GM19467 (cell line): Measurements from ENCODE around the gene SLC16A1.
"Not testable (repeated sequence)": the region's sequence is repeated elsewhere in the genome, so short reads cannot be mapped to it uniquely, and the experiment has no call there.

Source experiments
- ATAC-seq: cut with Tn5 transposase; IDR thresholded peaks from one replicate; pipeline ENCODE4 v1.9.1; 2021; ENCODE audit warnings: mild to moderate bottlenecking, moderate library complexity; ENCODE audit not compliant: unreplicated experiment

The SLC16A1 gene

DNA sequence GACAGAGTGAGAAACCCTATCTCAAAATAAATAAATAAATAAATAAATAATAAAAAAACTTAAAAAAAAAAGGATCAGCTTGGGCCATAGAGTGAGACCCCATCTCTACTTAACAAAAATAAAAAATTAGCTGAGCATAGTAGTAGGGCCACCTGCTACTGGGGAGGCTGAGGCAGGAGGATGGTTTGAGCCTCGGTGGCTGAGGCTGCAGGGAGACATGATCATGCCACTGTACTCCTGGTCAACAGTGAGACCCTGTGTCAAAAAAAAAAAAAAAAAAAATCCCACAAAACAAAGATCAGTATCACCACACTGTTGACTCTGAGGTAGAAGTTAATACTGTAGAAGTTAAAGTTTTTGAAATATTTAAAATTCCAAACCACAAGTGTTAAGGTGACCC lies 29.1 kb downstream of the SLC16A1 start:
- ATAC-seq = no peak

- no peak for ATAC-seq
These were observed 31.0 kb downstream of the SLC16A1 start for GRCh38 chr1:112925015-112925414.

GRCh38 chr1:112923959-112924349 lies 32.0 kb downstream of the SLC16A1 start:
- ATAC-seq = no peak

GRCh38 chr1:112923234-112923958 lies 32.6 kb downstream of the SLC16A1 start:
- ATAC-seq = no peak

GRCh38 chr1:112911506-112912220 lies 44.3 kb downstream of the SLC16A1 start:
- ATAC-seq = no peak

GRCh38 chr1:112909847-112910246 lies 46.1 kb downstream of the SLC16A1 start:
- no peak for ATAC-seq

GRCh38 chr1:112906150-112906698 lies 49.8 kb downstream of the SLC16A1 start:
- no peak for ATAC-seq

DNA sequence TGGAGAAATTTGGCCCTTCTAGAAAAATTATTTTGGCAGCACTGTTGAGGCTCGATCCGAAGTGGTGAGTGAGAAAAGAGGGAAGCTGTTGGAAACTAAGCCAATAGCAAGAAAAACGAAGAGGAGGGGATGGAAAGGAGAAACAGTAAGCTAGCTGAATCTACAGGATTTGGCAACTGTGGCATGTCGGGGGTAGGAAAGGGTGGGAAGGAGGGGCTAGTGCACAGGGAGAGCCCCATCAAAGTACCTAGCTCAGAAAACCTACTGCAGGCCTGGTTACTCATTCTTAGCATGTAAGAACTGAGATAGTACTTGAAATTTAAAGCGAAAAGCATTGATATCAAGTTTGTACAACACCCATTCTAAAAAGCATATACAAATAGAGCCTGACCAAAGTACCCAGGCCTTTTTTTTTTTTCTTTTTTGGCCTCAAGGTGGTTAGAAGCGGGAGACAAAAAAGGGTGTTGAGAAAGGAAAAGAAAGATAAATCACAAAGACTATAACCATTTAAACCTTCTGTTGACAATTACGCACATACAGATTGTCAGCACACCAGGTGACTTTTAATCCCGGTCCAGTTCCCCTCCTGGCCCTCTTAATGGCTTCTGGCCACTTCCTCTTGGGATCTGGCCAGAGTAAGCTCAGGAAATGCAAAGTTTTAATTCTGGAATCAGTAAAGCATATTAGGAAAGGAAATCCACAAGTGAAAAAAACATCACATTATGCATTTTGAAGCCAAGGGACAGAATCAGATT lies 50.4 kb downstream of the SLC16A1 start:
- no peak for ATAC-seq

- ATAC-seq = no peak
These were observed 51.1 kb downstream of the SLC16A1 start for GRCh38 chr1:112904831-112905261.

DNA sequence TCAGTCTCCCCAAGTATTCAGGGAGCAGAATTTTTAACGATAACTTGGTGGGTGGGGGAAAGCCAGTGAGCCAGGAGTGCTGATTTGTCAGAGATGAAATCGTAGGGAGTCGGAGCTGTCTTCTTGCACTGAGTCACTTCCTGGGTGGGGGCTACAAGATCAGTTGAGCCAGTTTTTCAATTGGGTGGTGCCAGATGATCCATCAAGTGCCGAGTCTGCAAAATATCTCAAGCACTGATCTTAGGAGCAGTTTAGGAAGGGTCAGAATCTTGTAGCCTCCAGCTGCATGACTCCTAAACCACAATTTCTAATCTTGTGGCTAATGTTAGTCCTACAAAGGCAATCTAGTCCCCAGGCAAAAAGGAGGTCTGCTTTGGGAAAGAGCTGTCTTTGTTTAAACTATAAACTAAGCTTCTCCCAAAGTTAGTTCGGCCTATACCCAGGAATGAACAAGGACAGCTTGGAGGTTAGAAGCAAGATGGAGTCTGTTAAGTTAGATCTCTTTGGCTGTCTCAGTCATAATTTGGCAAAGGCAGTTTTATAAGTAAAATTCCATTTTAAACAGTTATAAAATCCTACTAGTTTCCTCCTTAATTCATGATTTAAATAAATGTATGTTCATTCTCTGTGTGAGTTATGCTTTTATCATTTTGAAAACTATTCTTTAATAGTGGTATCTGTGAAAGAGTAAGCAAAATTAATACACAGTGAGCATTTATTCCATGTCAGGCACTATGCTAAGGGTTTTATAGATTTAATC lies 51.7 kb downstream of the SLC16A1 start:
- ATAC-seq = no peak

DNA sequence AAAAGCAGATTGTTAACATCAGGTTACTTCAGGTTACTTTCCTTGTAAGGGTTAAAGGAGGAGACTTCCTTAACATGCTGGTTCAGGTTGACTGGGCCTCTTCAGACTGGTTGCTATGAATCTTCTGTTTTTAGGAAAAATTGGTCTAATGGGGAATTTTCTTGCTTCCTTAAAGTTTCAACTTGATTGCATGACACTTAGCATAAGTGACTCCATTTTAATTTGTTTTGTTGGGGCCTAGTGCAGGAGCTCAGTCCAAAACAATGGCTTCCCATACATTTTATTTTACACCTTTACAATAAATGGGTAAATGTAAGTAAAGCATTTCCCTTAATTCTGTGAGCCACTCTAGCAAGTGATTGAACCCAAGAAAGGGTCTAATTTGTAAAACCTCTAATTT lies 53.8 kb downstream of the SLC16A1 start:
- ATAC-seq = no peak

- no peak for ATAC-seq
These were observed 54.6 kb downstream of the SLC16A1 start for GRCh38 chr1:112901387-112901786.

GRCh38 chr1:112896783-112897182 lies 59.2 kb downstream of the SLC16A1 start:
- no peak for ATAC-seq

GRCh38 chr1:112894561-112895011 lies 61.4 kb downstream of the SLC16A1 start:
- ATAC-seq = no peak

GRCh38 chr1:112894010-112894292 lies 62.0 kb downstream of the SLC16A1 start:
- no peak for ATAC-seq

DNA sequence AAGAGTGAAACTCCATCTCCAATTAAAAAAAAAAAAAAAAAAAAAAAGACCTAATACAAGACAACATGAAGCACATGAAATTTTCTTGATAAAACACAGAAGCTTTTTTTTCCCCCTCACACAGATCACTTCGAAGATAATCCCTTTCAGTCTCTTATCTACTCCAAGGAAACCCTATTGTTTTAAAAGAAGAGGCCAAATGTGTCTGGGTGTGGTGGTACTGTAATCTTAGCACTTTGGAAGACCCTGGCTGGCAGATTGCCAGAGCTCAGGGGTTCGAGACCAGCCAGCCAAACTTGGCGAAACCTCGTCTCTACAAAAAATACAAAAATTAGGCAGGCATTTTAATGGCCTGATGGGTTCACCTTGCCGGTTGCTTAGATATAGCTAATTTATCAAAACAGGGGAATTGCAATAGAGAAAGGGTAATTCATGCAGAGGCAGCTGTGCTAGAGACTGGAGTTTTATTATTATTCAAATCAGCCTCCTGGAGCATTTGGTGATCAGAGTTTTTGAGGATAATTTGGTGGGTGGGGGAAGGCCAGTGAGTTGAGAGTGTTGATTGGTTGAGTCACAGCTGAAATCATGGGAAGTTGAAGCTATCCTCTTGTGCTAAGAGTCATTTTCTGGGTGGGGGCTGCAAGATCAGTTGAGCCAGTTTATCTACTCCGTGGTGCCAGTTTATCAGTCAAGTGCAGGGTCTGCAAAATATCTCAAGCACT lies 62.5 kb downstream of the SLC16A1 start:
- ATAC-seq = no peak

- not testable (repeated sequence) for ATAC-seq
These were observed 66.1 kb downstream of the SLC16A1 start for GRCh38 chr1:112889906-112890305.

GRCh38 chr1:112889052-112889768 lies 66.8 kb downstream of the SLC16A1 start:
- ATAC-seq = no peak

GRCh38 chr1:112888630-112889029 lies 67.4 kb downstream of the SLC16A1 start:
- ATAC-seq = no peak
